Neural progenitor cell (in vitro differentiated cells): ENCODE measurements around the gene PLOD1. TPM values are rescaled to one million over a fixed set of nuclear protein-coding genes. Genes with fewer than 3 reads are reported as not detected.

Experiments used
- DNase-seq: peaks from one replicate; pipeline ENCODE4 v3.0.0-alpha.2; 2016; ENCODE audit warnings: low spot score
- H2AFZ ChIP-seq: fragments of 200-600 bp; sonication (generic); replicated peaks from 2 replicates; pipeline ENCODE4 v1.6.1; 2016; ENCODE audit warnings: antibody characterized with exemption
- H3F3A ChIP-seq: fragments of 200-600 bp; sonication (generic); 2 replicates; pipeline ENCODE4 v1.6.1; 2016; ENCODE audit warnings: antibody characterized with exemption, low read depth
- H3K27ac ChIP-seq: fragments of 200-600 bp; sonication (generic); 2 replicates; pipeline ENCODE4 v1.5.1; 2016; ENCODE audit warnings: mild to moderate bottlenecking
- H3K27me3 ChIP-seq: fragments of 200-600 bp; sonication (generic); 2 replicates; pipeline ENCODE4 v1.6.1; 2016; ENCODE audit warnings: mild to moderate bottlenecking, moderate library complexity
- H3K36me3 ChIP-seq: fragments of 200-600 bp; sonication (generic); 2 replicates; pipeline ENCODE4 v1.5.1; 2016
- H3K4me1 ChIP-seq: fragments of 200-600 bp; sonication (generic); 2 replicates; pipeline ENCODE4 v1.6.1; 2016; ENCODE audit warnings: mixed run types
- H3K4me2 ChIP-seq: fragments of 200-600 bp; sonication (generic); 2 replicates; pipeline ENCODE4 v1.6.1; 2016
- H3K4me3 ChIP-seq: fragments of 200-600 bp; sonication (generic); 2 replicates; pipeline ENCODE4 v1.5.1; 2016
- H3K79me2 ChIP-seq: fragments of 200-600 bp; sonication (generic); 2 replicates; pipeline ENCODE4 v1.6.1; 2016; ENCODE audit warnings: low read depth
- H3K9ac ChIP-seq: fragments of 200-600 bp; sonication (generic); 2 replicates; pipeline ENCODE4 v1.6.1; 2016
- H3K9me3 ChIP-seq: fragments of 200-600 bp; sonication (generic); 2 replicates; pipeline ENCODE4 v1.5.1; 2016; ENCODE audit warnings: low read depth
- H4K20me1 ChIP-seq: fragments of 200-600 bp; sonication (generic); 2 replicates; pipeline ENCODE4 v1.6.1; 2016; ENCODE audit warnings: low read depth
- H3K27ac Mint-ChIP-seq: 3 replicates; pipeline ENCODE4 v1.8.0; 2021; ENCODE audit warnings: mixed read lengths
- H3K27me3 Mint-ChIP-seq: 2 replicates; pipeline ENCODE4 v1.8.0; 2022; ENCODE audit warnings: low read depth, mild to moderate bottlenecking, inconsistent platforms, moderate library complexity, mixed read lengths; ENCODE audit not compliant: insufficient read depth
- H3K36me3 Mint-ChIP-seq: 3 replicates; pipeline ENCODE4 v1.8.0; 2021; ENCODE audit warnings: mixed read lengths
- H3K4me1 Mint-ChIP-seq: 3 replicates; pipeline ENCODE4 v1.8.0; 2021; ENCODE audit warnings: mixed read lengths
- H3K4me3 Mint-ChIP-seq: 3 replicates; pipeline ENCODE4 v1.8.0; 2021; ENCODE audit warnings: mild to moderate bottlenecking, moderate library complexity, mixed read lengths
- H3K9me3 Mint-ChIP-seq: 3 replicates; pipeline ENCODE4 v1.8.0; 2020; ENCODE audit warnings: mixed read lengths
- EZH2 ChIP-seq: fragments of 200-600 bp; sonication (generic); IDR thresholded peaks from 2 replicates; pipeline ENCODE4 v1.6.1; 2017; ENCODE audit warnings: antibody characterized with exemption, mild to moderate bottlenecking, moderate library complexity
- EZH2phosphoT487 ChIP-seq: fragments of 200-600 bp; sonication (generic); IDR thresholded peaks from 2 replicates; pipeline ENCODE4 v1.6.1; 2017; ENCODE audit warnings: antibody characterized with exemption
- total RNA-seq: library from RNA; depleted of rRNA; stranded (reverse); fragments of >200 nt; gene quantifications from 2 replicates; pipeline ENCODE4 v1.2.3, GENCODE V29; 2015; ENCODE audit warnings: low replicate concordance
- TF ChIP-seq, protein P1 (sequence below): fragments of 200-600 bp; sonication (generic); IDR thresholded peaks from 2 replicates; pipeline ENCODE4 v1.5.1; 2017; ENCODE audit warnings: antibody characterized with exemption, mild to moderate bottlenecking

PLOD1 gene
- total RNA-seq, 1 donor from 2014 or later = 27.2 TPM

DNA sequence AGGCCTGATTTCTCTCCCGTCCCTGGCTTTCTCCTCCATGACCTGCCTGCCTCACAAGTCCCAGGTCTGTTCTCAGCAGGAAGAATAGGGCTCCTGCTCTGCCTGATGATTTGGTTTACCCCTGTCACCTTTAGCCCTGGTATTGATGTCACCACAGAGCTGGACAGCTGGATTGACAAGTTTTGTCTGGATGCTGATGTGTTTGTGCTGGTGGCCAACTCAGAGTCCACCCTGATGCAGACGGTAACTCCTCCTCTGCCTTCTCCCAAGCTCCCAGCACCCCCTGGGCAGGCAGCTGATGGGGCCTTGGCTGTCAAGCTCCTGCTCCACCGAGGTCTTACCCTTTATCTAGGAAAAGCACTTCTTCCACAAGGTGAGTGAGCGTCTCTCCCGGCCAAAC is 64.1 kb downstream of the PLOD1 start:
- H3K9me3 Mint-ChIP-seq = no peaks in the 10 kb centered on the region
- H3K36me3 Mint-ChIP-seq = peaks cover 35% of the 10 kb centered on the region
- H3K4me3 Mint-ChIP-seq = no peak overlapping the region
- DNase-seq = no peak
- no peak overlapping the region for H3K27ac Mint-ChIP-seq
- no peak overlapping the region for H2AFZ ChIP-seq
- H3K9ac ChIP-seq = no peak overlapping the region
- no peaks in the 10 kb centered on the region for H3K36me3 ChIP-seq
- no peaks in the 10 kb centered on the region for H3K4me1 ChIP-seq
- H4K20me1 ChIP-seq = no peaks in the 10 kb centered on the region
- H3F3A ChIP-seq = peaks cover 7% of the 10 kb centered on the region
- peaks cover 2% of the 10 kb centered on the region for H3K27me3 Mint-ChIP-seq
- no peaks in the 10 kb centered on the region for H3K79me2 ChIP-seq
- H3K4me3 ChIP-seq = no peak overlapping the region
- no peaks in the 10 kb centered on the region for H3K27me3 ChIP-seq
- H3K4me2 ChIP-seq = no peak overlapping the region
- no peak overlapping the region for H3K27ac ChIP-seq
- H3K9me3 ChIP-seq = no peaks in the 10 kb centered on the region
- no peaks in the 10 kb centered on the region for H3K4me1 Mint-ChIP-seq
- TF ChIP-seq EZH2phosphoT487 = no peak
- TF ChIP-seq, protein P1, sequence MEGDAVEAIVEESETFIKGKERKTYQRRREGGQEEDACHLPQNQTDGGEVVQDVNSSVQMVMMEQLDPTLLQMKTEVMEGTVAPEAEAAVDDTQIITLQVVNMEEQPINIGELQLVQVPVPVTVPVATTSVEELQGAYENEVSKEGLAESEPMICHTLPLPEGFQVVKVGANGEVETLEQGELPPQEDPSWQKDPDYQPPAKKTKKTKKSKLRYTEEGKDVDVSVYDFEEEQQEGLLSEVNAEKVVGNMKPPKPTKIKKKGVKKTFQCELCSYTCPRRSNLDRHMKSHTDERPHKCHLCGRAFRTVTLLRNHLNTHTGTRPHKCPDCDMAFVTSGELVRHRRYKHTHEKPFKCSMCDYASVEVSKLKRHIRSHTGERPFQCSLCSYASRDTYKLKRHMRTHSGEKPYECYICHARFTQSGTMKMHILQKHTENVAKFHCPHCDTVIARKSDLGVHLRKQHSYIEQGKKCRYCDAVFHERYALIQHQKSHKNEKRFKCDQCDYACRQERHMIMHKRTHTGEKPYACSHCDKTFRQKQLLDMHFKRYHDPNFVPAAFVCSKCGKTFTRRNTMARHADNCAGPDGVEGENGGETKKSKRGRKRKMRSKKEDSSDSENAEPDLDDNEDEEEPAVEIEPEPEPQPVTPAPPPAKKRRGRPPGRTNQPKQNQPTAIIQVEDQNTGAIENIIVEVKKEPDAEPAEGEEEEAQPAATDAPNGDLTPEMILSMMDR = no peak
- TF ChIP-seq EZH2 = no peak

DNA sequence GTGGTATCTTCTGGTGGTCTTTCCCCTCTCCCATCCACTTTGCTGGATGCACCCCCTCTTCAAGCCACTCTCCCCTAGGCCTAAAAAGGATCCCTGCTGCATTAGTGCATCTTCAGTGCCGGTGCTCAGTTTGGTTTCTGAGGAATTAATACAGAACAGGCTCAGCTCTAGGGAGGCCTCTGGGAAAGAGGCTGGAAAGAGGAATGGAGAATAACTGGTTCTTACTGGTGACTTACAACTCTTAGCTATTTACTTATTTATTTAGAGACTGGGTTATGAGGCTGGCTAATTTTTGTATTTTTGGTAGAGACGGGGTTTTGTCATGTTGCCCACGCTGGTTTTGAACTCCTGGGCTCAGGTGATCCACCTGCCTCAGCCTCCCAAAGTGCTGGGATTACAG is 64.7 kb downstream of the PLOD1 start:
- Histone ChIP-seq H3K4me1 (no peaks in the 10 kb centered on the region), H4K20me1 (no peaks in the 10 kb centered on the region), H3K4me2 (no peak overlapping the region), H3K27me3 (no peaks in the 10 kb centered on the region), H3K9me3 (no peaks in the 10 kb centered on the region), H3K4me3 (no peak overlapping the region), H3K79me2 (no peaks in the 10 kb centered on the region), H3F3A (peaks cover 7% of the 10 kb centered on the region), H2AFZ (no peak overlapping the region), H3K36me3 (no peaks in the 10 kb centered on the region), H3K27ac (no peak overlapping the region), H3K9ac (no peak overlapping the region)
- H3K9me3 Mint-ChIP-seq = no peaks in the 10 kb centered on the region
- no peaks in the 10 kb centered on the region for H3K4me1 Mint-ChIP-seq
- DNase-seq = no peak
- no peak overlapping the region for H3K4me3 Mint-ChIP-seq
- H3K36me3 Mint-ChIP-seq = peaks cover 38% of the 10 kb centered on the region
- H3K27ac Mint-ChIP-seq = no peak overlapping the region
- peaks cover 2% of the 10 kb centered on the region for H3K27me3 Mint-ChIP-seq
- TF ChIP-seq EZH2 = no peak
- TF ChIP-seq, protein P1 = no peak
- no peak for TF ChIP-seq EZH2phosphoT487

DNA sequence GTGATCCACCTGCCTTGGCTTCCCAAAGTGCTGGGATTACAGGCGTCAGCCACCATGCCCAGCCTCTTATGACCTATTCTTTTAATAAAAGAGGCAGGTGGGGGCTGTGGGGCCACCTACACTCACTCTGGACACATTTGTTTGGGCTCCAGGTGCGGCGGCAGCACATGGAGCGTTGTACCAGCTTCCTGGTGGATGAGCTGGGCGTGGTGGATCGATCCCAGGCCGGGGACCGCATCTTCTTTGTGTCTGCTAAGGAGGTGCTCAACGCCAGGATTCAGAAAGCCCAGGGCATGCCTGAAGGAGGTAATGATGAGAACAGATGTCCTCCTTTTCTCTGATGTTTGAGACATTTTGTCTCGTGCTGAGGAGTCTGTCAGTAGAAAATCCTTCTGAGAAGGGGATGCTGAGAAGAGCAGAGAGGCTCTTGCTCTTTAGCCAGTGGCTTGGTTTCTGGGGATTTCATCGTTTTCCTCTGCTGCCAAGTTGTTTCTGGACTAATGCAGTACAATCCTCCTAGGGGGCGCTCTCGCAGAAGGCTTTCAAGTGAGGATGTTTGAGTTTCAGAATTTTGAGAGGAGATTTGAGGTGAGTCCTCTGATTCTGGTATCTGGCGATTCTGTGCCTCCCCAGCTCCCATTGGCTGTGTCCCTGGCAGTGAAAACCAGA is 66.9 kb downstream of the PLOD1 start:
- Histone ChIP-seq H4K20me1 (no peaks in the 10 kb centered on the region), H3K4me1 (no peaks in the 10 kb centered on the region), H3K27ac (no peak overlapping the region), H3K9me3 (no peaks in the 10 kb centered on the region), H3K27me3 (no peaks in the 10 kb centered on the region), H3K36me3 (no peaks in the 10 kb centered on the region), H3F3A (peaks cover 7% of the 10 kb centered on the region), H3K4me2 (no peak overlapping the region), H3K4me3 (no peak overlapping the region), H2AFZ (no peak overlapping the region), H3K79me2 (no peaks in the 10 kb centered on the region), H3K9ac (no peak overlapping the region)
- H3K4me1 Mint-ChIP-seq = peaks cover 7% of the 10 kb centered on the region
- H3K27me3 Mint-ChIP-seq = no peaks in the 10 kb centered on the region
- no peak overlapping the region for H3K4me3 Mint-ChIP-seq
- no peak overlapping the region for H3K27ac Mint-ChIP-seq
- peaks cover 41% of the 10 kb centered on the region for H3K36me3 Mint-ChIP-seq
- H3K9me3 Mint-ChIP-seq = no peaks in the 10 kb centered on the region
- peak; percentile 78 for DNase-seq
- TF ChIP-seq, protein P1 = peak; percentile 86
- TF ChIP-seq EZH2phosphoT487 = no peak
